GM18951 (cell line): Measurements from ENCODE around the gene NPAS2.

ENCODE experiments used
- POLR2A ChIP-seq: IDR thresholded peaks from 4 replicates; pipeline ENCODE4 v1.6.1; 2011; ENCODE audit warnings: mild to moderate bottlenecking; ENCODE audit not compliant: insufficient read length, insufficient read depth; ENCODE audit errors: extremely low read depth
- in situ Hi-C: fragments of 300-500 bp; cut with MboI; formaldehyde crosslinking; loops from one replicate; pipeline ENCODE4 v1.12.0; 2022; ENCODE audit warnings: low sequenced_read_pairs, mixed read lengths, inconsistent platforms; ENCODE audit not compliant: unreplicated experiment

The NPAS2 gene

DNA sequence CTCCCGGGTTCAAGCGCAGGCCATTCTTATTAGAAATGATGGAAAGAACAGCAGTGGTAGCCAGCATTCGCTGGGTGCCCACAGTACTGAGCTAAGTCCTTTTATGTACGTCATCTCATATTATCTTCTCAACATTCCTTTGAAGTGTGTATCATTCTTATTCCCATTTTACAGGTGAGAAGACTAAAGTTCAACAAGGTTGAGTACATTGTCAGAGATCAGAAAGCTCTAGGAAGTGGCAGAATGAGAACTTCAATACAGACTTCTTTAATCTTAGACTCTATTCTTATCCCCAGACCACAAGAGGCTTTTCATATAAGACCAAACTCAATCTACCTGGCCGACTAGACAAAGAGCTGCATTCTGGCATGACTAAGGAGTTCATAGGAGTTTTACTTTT is 86.7 kb downstream of the NPAS2 start:
- in situ Hi-C loops, result no loop called here
- TF ChIP-seq POLR2A, result no peak

- in situ Hi-C loops, result no loop called here
- TF ChIP-seq POLR2A, result no peak
These were observed 87.9 kb downstream of the NPAS2 start for GRCh38 chr2:100907832-100908231.

DNA sequence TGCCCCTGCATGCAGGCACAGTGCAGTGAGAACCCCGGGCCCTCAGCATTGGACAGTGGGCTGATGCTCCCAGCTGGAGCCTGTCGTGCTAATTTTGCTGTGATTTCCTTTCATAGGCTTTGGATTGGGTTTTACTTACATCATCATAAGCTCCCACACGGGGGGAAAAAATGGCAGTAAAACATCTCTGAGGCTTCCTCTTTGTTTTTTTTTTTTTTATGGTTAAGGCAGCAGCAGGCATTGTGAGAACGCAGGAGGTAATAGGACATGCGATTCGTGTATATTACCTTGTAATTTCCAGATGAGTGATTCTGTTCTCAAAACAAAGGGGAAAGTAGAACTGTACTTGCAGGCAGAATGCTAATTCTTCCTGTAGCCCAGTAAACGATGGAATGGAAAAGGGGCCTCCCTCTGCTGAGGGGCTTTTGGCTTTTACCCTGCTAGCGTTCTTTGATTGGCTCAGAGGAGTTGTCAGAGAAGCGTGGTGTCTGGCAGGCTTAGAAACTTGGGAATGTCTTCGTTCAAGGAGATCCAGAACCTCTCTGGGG is 89.7 kb downstream of the NPAS2 start:
- no peak for TF ChIP-seq POLR2A
- in situ Hi-C loops, result no loop called here

- TF ChIP-seq POLR2A, result no peak
- in situ Hi-C loops, result no loop called here
These were observed 90.2 kb downstream of the NPAS2 start for GRCh38 chr2:100910111-100910510.

DNA sequence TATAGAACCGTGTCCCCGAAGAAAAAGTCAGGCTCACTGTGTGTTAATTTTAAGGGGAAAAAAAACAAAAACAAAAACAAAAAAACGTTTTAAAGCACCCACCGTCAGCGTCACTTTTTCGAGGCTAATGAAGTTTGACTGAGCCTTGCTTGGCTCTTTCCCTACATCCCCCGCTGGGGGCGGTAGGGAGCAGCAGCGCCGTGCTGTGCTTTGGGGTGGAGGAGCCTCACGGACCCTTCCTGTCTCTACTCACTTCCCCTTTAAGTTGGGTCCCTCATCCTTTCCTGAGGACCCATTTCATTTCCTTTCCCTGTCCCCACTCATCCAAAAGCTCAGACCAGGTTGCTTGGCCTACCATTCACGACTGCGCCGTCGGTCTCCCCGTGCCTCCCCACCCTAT is 99.4 kb downstream of the NPAS2 start:
- no peak for TF ChIP-seq POLR2A
- in situ Hi-C loops, result no loop called here

GRCh38 chr2:100921685-100922161 is 101.8 kb downstream of the NPAS2 start:
- TF ChIP-seq POLR2A, result no peak
- in situ Hi-C loops, result no loop called here

DNA sequence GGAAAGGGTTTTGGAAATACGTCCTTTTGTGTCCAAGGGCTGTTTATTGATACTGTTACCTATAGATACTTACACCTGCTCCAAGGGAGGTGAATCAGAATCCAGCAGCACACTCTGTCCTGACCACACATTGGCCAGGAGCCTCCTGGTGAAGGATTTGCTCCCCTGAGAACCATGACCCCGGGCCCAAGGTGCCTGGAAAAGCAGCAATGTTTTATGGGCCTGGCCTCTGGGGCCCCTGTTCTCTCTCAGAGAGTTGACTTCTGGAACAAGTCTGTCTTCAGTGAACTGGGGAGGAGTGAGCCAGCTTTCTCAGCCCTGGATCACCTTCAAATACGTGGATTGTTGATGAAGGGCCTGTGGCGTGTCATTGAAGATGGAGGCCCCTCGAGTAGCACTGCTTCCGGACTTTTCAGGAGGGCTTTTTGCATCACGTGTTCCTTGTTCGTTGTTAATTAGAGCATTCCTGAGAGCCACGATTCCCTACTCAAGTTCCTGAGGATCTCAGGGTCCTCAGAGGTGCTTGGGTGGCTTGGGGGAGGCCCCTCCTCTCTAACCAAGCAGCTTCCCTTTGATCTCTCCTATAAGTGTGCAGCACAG is 103.6 kb downstream of the NPAS2 start:
- no peak for TF ChIP-seq POLR2A
- in situ Hi-C loops, result no loop called here

DNA sequence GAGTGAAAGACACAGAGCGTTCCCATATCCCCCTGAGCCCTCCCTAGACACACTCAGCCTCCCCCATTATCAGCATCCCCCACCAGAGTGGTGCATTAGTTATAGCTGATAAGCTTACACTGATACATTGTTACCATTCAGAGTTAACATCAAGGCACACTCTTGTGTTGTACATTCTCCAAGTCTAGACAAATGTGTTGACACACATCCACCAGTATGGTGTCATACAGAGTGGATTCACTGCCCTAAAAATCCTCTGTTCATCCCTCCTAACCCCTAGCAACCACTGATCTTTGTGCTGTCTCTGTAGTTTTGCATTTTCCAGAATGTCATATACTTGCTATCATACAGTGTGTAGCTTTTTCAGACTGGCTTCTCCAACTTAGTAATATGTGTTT is 104.2 kb downstream of the NPAS2 start:
- in situ Hi-C loops, result no loop called here
- no peak for TF ChIP-seq POLR2A

DNA sequence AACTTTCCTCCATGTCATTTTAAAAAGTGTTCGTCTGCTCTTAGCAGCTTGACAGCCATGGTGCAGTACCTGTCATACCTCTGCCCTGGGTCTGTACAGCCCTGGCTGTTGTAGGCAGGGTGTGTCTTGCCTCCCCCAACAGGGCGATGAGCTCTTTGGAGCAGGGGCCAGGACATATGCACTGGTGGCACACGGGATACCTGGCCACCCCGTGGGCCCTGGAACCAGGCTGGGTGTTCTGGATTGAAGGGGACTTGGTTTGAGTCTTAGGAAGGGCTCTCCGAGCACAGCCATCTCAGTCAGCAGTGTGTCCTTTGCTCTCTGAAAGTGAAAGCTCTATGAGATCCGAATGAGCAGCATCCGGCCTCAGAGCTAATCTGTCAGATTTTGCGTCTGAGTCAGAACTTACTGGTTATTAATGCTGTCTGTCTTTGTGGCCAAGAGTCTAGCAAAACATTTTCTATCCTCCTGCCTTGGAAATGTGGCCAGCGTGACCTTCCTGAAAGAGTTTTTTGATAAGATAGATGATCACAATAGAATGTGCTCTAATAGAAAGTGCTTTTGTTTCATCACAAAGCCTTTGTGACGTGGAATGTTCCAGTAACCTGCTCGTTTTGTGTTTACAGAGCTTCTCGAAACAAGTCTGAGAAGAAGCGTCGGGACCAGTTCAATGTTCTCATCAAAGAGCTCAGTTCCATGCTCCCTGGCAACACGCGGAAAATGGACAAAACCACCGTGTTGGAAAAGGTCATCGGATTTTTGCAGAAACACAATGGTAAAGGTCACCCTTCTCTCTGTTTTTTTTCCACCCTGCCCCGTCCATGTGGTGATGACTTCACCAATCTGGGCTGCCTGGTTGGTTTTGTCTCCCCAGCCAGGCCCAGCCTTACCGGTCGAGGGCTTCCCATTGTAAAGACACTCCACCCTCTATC is 104.8 kb downstream of the NPAS2 start:
- in situ Hi-C loops, result no loop called here
- TF ChIP-seq POLR2A, result no peak

DNA sequence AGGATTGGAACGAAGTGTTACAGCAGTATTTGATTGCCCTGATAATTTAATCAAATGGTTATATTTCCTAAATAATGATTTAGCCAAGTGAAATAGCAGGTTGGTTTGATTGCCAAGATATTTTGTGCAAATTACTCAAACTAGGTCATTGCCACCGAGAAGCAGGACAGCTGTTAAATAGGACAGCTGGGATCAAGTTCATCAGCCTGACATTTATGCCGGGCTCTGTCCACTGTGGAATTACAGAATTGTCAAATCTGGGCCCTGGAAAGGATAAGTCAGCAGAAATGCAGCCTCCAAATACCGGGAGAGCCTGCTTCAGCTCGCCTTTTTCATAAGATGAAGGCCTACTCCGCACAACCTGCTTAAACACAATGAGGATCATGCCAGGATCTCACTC is 108.3 kb downstream of the NPAS2 start:
- TF ChIP-seq POLR2A, result no peak
- in situ Hi-C loops, result no loop called here

DNA sequence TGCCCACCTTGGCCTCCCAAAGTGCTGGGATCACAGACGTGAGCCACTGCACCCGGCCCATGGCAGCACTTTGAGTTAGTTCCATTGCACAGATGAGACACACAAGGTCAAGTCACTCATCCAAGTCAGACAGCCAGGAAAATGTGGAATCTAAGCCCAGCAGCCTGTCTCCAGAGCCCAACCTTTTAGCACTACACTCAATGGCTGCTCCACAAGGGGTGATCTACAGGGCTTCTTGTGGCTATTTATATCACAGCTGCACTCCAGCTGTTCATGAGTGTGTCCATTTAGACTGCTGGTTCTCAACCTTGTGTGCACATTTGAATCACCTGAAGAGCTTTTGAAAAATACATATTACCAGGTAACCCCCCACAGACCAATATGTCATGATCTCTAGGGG is 109.2 kb downstream of the NPAS2 start:
- in situ Hi-C loops, result no loop called here
- TF ChIP-seq POLR2A, result no peak

DNA sequence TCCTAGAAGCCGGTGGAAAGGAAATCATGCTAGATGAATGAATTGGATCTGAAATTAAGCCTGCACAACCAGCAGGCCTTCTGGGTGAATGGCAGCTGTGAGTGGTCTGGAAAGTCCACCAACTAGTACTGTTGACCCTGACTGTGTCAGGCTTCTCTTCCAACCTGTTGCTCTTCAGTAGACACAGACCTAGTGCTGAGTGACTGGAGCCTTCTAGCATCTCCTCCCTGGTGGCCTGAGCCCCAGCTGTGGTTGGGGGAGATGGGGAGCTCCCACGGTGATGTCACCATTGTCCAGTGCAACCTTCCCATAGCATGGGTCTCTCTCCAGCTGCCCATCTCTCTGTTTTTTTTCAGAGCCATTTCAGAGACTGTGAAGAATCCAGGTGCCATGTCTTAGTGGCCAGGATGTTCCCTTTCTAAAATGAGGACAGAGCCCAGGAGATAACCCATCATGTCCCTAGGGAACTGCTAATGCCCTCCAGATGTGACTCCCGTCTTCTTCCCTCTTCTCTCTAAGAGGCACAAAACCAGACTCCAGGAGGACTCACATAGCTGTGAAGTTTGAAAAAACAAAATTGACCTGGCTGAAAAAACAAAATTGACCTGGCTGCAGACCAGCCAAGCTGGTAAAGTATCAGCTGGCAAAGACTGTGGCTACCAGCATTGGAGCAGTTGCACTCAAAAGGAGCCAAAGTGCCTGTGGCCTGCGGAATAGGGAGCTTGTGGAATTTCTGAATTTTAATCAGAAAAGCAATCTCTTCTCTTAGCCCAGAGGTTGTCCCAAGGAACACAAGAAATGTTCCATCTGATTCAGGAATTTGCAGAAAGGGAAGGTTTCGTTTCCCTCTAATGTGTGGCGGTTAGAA is 114.8 kb downstream of the NPAS2 start:
- no peak for TF ChIP-seq POLR2A

DNA sequence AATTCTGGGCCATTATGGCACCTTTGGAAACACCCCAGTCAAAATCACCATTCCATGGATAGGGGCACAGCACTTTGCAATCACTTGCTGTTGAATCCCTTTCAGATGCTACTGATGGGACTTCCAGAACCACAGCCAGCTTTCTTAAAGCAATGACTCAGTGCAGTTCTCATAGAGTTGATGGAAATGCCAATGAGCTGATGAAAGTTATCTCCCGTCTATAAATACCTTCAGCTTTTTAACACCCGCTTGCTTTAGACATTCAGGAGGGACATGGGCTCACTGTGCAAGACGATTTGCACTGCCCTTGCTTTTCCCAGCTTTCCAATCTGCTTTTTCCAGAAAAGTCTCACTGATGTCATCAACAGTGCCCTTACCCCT is 115.4 kb downstream of the NPAS2 start:
- in situ Hi-C loops, result no loop called here
- TF ChIP-seq POLR2A, result no peak

More for the DNA sequence above, 114.8 kb downstream of the NPAS2 start:
- in situ Hi-C loops, result no loop called here
